ENCODE data around the gene JAG1. TPM values are rescaled to one million over a fixed set of nuclear protein-coding genes. Genes with fewer than 3 reads are reported as not detected.
A peak's percentile ranks its signal among the peaks of the same experiment; 100 is the strongest.

JAG1 gene
- total RNA-seq: 100 to 1,000 TPM in 1 of 3 donors, 10 to 100 TPM in 2; 87.1 to 104 (median 94.4) TPM
- long read RNA-seq, donor 1, full-length matches to known transcripts: 1 of 85 reads
- long read RNA-seq, donor 1, partial matches to known transcripts: 77 of 85 reads
- long read RNA-seq, donor 1, other reads (novel, unspliced or antisense): 7 of 85 reads
- long read RNA-seq, donor 2, full-length matches to known transcripts: 1 of 8 reads
- long read RNA-seq, donor 2, partial matches to known transcripts: 3 of 8 reads
- long read RNA-seq, donor 2, other reads (novel, unspliced or antisense): 4 of 8 reads

- Histone ChIP-seq H3K9me3 (no peaks in the 10 kb centered on the region), H3K36me3 (ENCODE audit: low read depth) (no peaks in the 10 kb centered on the region), H3K4me1 (ENCODE audit: low read depth) (peaks cover 13% of the 10 kb centered on the region), H3K4me3 (peak within 1 kb of the TSS; percentile 86)
- ATAC-seq (peak; percentile 80), DNase-seq (peak; percentile 96)
- intact Hi-C loops (cut with DNase I, micrococcal nuclease): loop anchor here in 1 of 2 donors (10.0 kb wide), 1 partner anchor 191 kb away; no protein-coding TSS in a partner anchor
- no peak for TF ChIP-seq CTCF (IDR thresholded peaks at IDR 0.05)
Measured at GRCh38 chr20:10673842-10674683, at the start of gene JAG1. Gene JAG1, minus strand, starts transcription at chr20:10673999. Its CDS starts 469 bp downstream, at chr20:10673530.

DNA sequence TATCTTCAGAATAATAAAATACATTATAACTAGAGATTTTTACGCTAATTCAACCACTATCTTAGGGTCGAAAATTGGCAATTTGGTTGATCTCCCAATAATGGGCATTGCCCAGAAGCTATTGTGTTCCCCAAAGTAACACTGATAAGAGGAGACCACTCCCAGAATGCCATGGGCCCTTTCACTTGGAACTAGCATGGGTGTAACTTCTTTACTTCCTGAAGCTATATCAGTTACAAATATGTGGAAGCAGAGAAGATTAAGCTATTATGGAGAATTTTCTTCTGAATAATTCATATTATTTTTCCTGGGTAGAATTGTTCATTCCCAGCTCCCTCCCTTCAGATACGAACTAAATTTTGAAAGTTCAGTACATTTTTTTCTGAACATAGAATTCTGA lies 48.2 kb upstream of the JAG1 start:
- Histone ChIP-seq H3K36me3 (ENCODE audit: low read depth) (no peaks in the 10 kb centered on the region), H3K9me3 (no peaks in the 10 kb centered on the region), H3K4me3 (no peak overlapping the region), H3K4me1 (ENCODE audit: low read depth) (peaks cover 10% of the 10 kb centered on the region)
- no peak for ATAC-seq
- TF ChIP-seq CTCF (IDR thresholded peaks at IDR 0.05): no peak
- intact Hi-C loops (cut with DNase I, micrococcal nuclease): no loop called here
- DNase-seq: no peak

GRCh38 chr20:10721137-10721896 lies 47.5 kb upstream of the JAG1 start:
- no peak for DNase-seq
- no peak for TF ChIP-seq CTCF (IDR thresholded peaks at IDR 0.05)

GRCh38 chr20:10720565-10720964 lies 46.8 kb upstream of the JAG1 start:
- ATAC-seq: no peak
- H3K36me3 ChIP-seq (ENCODE audit: low read depth): no peaks in the 10 kb centered on the region
- DNase-seq: no peak
- H3K4me3 ChIP-seq: no peak overlapping the region
- no peak for TF ChIP-seq CTCF (IDR thresholded peaks at IDR 0.05)
- H3K9me3 ChIP-seq: no peaks in the 10 kb centered on the region
- intact Hi-C loops (cut with DNase I, micrococcal nuclease): no loop called here
- peaks cover 20% of the 10 kb centered on the region for H3K4me1 ChIP-seq (ENCODE audit: low read depth)

More at GRCh38 chr20:10721137-10721896, 47.5 kb upstream of the JAG1 start:
- no peak for ATAC-seq
- H3K9me3 ChIP-seq: no peaks in the 10 kb centered on the region
- intact Hi-C loops (cut with DNase I, micrococcal nuclease): no loop called here
- no peak overlapping the region for H3K4me3 ChIP-seq
- peaks cover 17% of the 10 kb centered on the region for H3K4me1 ChIP-seq (ENCODE audit: low read depth)
- no peaks in the 10 kb centered on the region for H3K36me3 ChIP-seq (ENCODE audit: low read depth)

GRCh38 chr20:10719740-10720385 lies 46.1 kb upstream of the JAG1 start:
- no peaks in the 10 kb centered on the region for H3K36me3 ChIP-seq (ENCODE audit: low read depth)
- peak; percentile 80 for ATAC-seq
- no peaks in the 10 kb centered on the region for H3K9me3 ChIP-seq
- no peak overlapping the region for H3K4me3 ChIP-seq
- no peak for TF ChIP-seq CTCF (IDR thresholded peaks at IDR 0.05)
- H3K4me1 ChIP-seq (ENCODE audit: low read depth): peaks cover 22% of the 10 kb centered on the region
- DNase-seq: no peak
- intact Hi-C loops (cut with DNase I, micrococcal nuclease): no loop called here
